DOHH2 (cell line): ENCODE measurements around the gene DLG1.

ENCODE experiments used
- H3F3A ChIP-seq: fragments of 200-600 bp; sonication (generic), shearing (Covaris generic); 2 replicates; pipeline ENCODE4 v1.6.0; 2016; ENCODE audit warnings: antibody characterized with exemption, mild to moderate bottlenecking; ENCODE audit not compliant: control insufficient read depth, insufficient read depth
- H3K27ac ChIP-seq: fragments of 200-600 bp; sonication (generic); 2 replicates; pipeline ENCODE4 v1.5.1; 2014; ENCODE audit warnings: low read depth, mild to moderate bottlenecking, low read length, moderate library complexity
- H3K27me3 ChIP-seq: fragments of 200-600 bp; sonication (generic); 2 replicates; pipeline ENCODE4 v1.6.1; 2014; ENCODE audit warnings: mild to moderate bottlenecking, low read length, mixed read lengths; ENCODE audit not compliant: control insufficient read depth
- H3K36me3 ChIP-seq: fragments of 200-600 bp; sonication (generic); 2 replicates; pipeline ENCODE4 v1.6.1; 2014; ENCODE audit warnings: mild to moderate bottlenecking, low read length, moderate library complexity, mixed read lengths; ENCODE audit not compliant: control insufficient read depth
- H3K4me1 ChIP-seq: fragments of 200-600 bp; sonication (generic); 2 replicates; pipeline ENCODE4 v1.6.1; 2014; ENCODE audit warnings: mild to moderate bottlenecking, low read length, mixed read lengths; ENCODE audit not compliant: control insufficient read depth
- H3K4me2 ChIP-seq: fragments of 200-600 bp; sonication (generic); 2 replicates; pipeline ENCODE4 v1.6.0; 2014; ENCODE audit warnings: mild to moderate bottlenecking, low read length, moderate library complexity
- H3K4me3 ChIP-seq: fragments of 200-600 bp; sonication (generic); 2 replicates; pipeline ENCODE4 v1.5.1; 2014; ENCODE audit warnings: mild to moderate bottlenecking, low read length, mixed read lengths
- H3K79me2 ChIP-seq: fragments of 200-600 bp; sonication (generic); 2 replicates; pipeline ENCODE4 v1.6.1; 2014; ENCODE audit warnings: mild to moderate bottlenecking, low read length, mixed read lengths; ENCODE audit not compliant: control insufficient read depth
- H3K9me2 ChIP-seq: fragments of 200-600 bp; sonication (generic); replicated peaks from 2 replicates; pipeline ENCODE4 v1.6.1; 2014; ENCODE audit warnings: mild to moderate bottlenecking, low read length, mixed read lengths; ENCODE audit not compliant: control insufficient read depth
- H3K9me3 ChIP-seq: fragments of 200-600 bp; sonication (generic); 2 replicates; pipeline ENCODE4 v1.6.1; 2014; ENCODE audit warnings: antibody characterized with exemption, low read length, mixed read lengths; ENCODE audit not compliant: control insufficient read depth, insufficient read depth
- H4K20me1 ChIP-seq: fragments of 200-600 bp; sonication (generic); 2 replicates; pipeline ENCODE4 v1.6.0; 2014; ENCODE audit warnings: low read depth, mild to moderate bottlenecking, antibody characterized with exemption, low read length, moderate library complexity; ENCODE audit not compliant: control insufficient read depth, insufficient read depth
- CTCF ChIP-seq: fragments of 200-600 bp; sonication (generic); IDR thresholded peaks from one replicate; pipeline ENCODE4 v1.5.1; 2014; ENCODE audit warnings: antibody characterized with exemption, mild to moderate bottlenecking, low read depth, low read length; ENCODE audit not compliant: poor library complexity, severe bottlenecking
- EZH2phosphoT487 ChIP-seq: fragments of 200-600 bp; sonication (generic); IDR thresholded peaks from 2 replicates; pipeline ENCODE4 v1.6.1; 2017; ENCODE audit warnings: borderline replicate concordance, mild to moderate bottlenecking, antibody characterized with exemption, low read length, moderate library complexity, mixed read lengths

DLG1 gene

GRCh38 chr3:197085137-197085536 lies 213.3 kb downstream of the DLG1 start:
- no peaks in the 10 kb centered on the region for H3K9me2 ChIP-seq
- H3K27ac ChIP-seq: no peak overlapping the region
- H3K9me3 ChIP-seq: no peaks in the 10 kb centered on the region
- no peaks in the 10 kb centered on the region for H3K27me3 ChIP-seq
- peaks cover 9% of the 10 kb centered on the region for H3K4me1 ChIP-seq
- no peaks in the 10 kb centered on the region for H3K79me2 ChIP-seq
- H3F3A ChIP-seq: no peaks in the 10 kb centered on the region
- no peaks in the 10 kb centered on the region for H4K20me1 ChIP-seq
- H3K4me3 ChIP-seq: no peak overlapping the region
- H3K36me3 ChIP-seq: peaks cover 11% of the 10 kb centered on the region
- H3K4me2 ChIP-seq: no peak overlapping the region
- TF ChIP-seq CTCF: no peak
- TF ChIP-seq EZH2phosphoT487: no peak

GRCh38 chr3:197083486-197083885 lies 214.9 kb downstream of the DLG1 start:
- no peak overlapping the region for H3K4me3 ChIP-seq
- TF ChIP-seq EZH2phosphoT487 (no peak), CTCF (no peak)
- H3K79me2 ChIP-seq: no peaks in the 10 kb centered on the region
- H4K20me1 ChIP-seq: no peaks in the 10 kb centered on the region
- H3K27me3 ChIP-seq: no peaks in the 10 kb centered on the region
- H3F3A ChIP-seq: peaks cover 3% of the 10 kb centered on the region; the same call in 1 of the 2 replicates
- peaks cover 7% of the 10 kb centered on the region for H3K36me3 ChIP-seq
- no peak overlapping the region for H3K4me2 ChIP-seq
- no peaks in the 10 kb centered on the region for H3K9me2 ChIP-seq
- no peaks in the 10 kb centered on the region for H3K9me3 ChIP-seq
- H3K27ac ChIP-seq: no peak overlapping the region
- peaks cover 4% of the 10 kb centered on the region for H3K4me1 ChIP-seq

- no peak for TF ChIP-seq EZH2phosphoT487
- TF ChIP-seq CTCF: no peak
- H3K9me3 ChIP-seq: no peaks in the 10 kb centered on the region
- H3K27ac ChIP-seq: no peak overlapping the region
- no peaks in the 10 kb centered on the region for H4K20me1 ChIP-seq
- no peaks in the 10 kb centered on the region for H3K79me2 ChIP-seq
- peaks cover 3% of the 10 kb centered on the region; the same call in 1 of the 2 replicates for H3F3A ChIP-seq
- peaks cover 7% of the 10 kb centered on the region for H3K36me3 ChIP-seq
- H3K4me1 ChIP-seq: no peaks in the 10 kb centered on the region
- H3K9me2 ChIP-seq: no peaks in the 10 kb centered on the region
- H3K27me3 ChIP-seq: no peaks in the 10 kb centered on the region
- H3K4me2 ChIP-seq: no peak overlapping the region
- no peak overlapping the region for H3K4me3 ChIP-seq
Observed at GRCh38 chr3:197082871-197083270, 215.5 kb downstream of the DLG1 start.
